Hepatocyte (in vitro differentiated cells): ENCODE results near the gene LDLRAD4. TPM values are rescaled to one million over a fixed set of nuclear protein-coding genes. Genes with fewer than 3 reads are reported as not detected.

Experiments
- DNase-seq: peaks from one replicate; pipeline ENCODE4 v3.0.0-alpha.2; 2016; ENCODE audit warnings: low spot score
- H2AFZ ChIP-seq: fragments of 200-600 bp; sonication (generic); 2 replicates; pipeline ENCODE4 v1.6.0; 2016; ENCODE audit warnings: antibody characterized with exemption, mild to moderate bottlenecking
- H3K27ac ChIP-seq: fragments of 200-600 bp; sonication (generic); 2 replicates; pipeline ENCODE4 v1.5.1; 2016; ENCODE audit warnings: mild to moderate bottlenecking
- H3K27me3 ChIP-seq: fragments of 200-600 bp; sonication (generic); 2 replicates; pipeline ENCODE4 v1.6.1; 2016
- H3K36me3 ChIP-seq: fragments of 200-600 bp; sonication (generic); replicated peaks from 2 replicates; pipeline ENCODE4 v1.5.1; 2016; ENCODE audit warnings: low read depth; ENCODE audit not compliant: insufficient read depth
- H3K4me1 ChIP-seq: fragments of 200-600 bp; sonication (generic); 2 replicates; pipeline ENCODE4 v1.5.1; 2016; ENCODE audit warnings: mild to moderate bottlenecking, moderate library complexity; ENCODE audit not compliant: insufficient read depth
- H3K4me2 ChIP-seq: fragments of 200-600 bp; sonication (generic); 2 replicates; pipeline ENCODE4 v1.6.0; 2016
- H3K4me3 ChIP-seq: fragments of 200-600 bp; sonication (generic); 2 replicates; pipeline ENCODE4 v1.5.1; 2016; ENCODE audit warnings: mild to moderate bottlenecking
- H3K79me2 ChIP-seq: fragments of 200-600 bp; sonication (generic); 2 replicates; pipeline ENCODE4 v1.6.0; 2017; ENCODE audit warnings: mild to moderate bottlenecking
- H3K9me2 ChIP-seq: fragments of 200-600 bp; sonication (generic); replicated peaks from 2 replicates; pipeline ENCODE4 v1.6.0; 2017; ENCODE audit warnings: mild to moderate bottlenecking; ENCODE audit not compliant: insufficient read depth
- H3K9me3 ChIP-seq: fragments of 200-600 bp; sonication (generic); 2 replicates; pipeline ENCODE4 v1.5.1; 2016; ENCODE audit warnings: low read depth, mild to moderate bottlenecking
- H4K20me1 ChIP-seq: fragments of 200-600 bp; sonication (generic); 2 replicates; pipeline ENCODE4 v1.6.0; 2016; ENCODE audit warnings: mild to moderate bottlenecking; ENCODE audit not compliant: insufficient read depth, poor library complexity, severe bottlenecking
- CTCF ChIP-seq: fragments of 200-600 bp; sonication (generic); IDR thresholded peaks from 2 replicates; pipeline ENCODE4 v1.5.1; 2016; ENCODE audit warnings: antibody characterized with exemption, mild to moderate bottlenecking; ENCODE audit not compliant: poor library complexity
- EZH2 ChIP-seq: fragments of 200-600 bp; sonication (generic); IDR thresholded peaks from 2 replicates; pipeline ENCODE4 v1.6.1; 2016; ENCODE audit warnings: antibody characterized with exemption, mild to moderate bottlenecking, borderline replicate concordance
- EZH2phosphoT487 ChIP-seq: fragments of 200-600 bp; sonication (generic); IDR thresholded peaks from one replicate; pipeline ENCODE4 v1.6.1; 2018; ENCODE audit warnings: antibody characterized with exemption, mild to moderate bottlenecking, low read depth, moderate library complexity; ENCODE audit not compliant: unreplicated experiment, severe bottlenecking
- WGBS: methylation state at CpG from one replicate; pipeline ENCODE4 v1.1.6; 2016; ENCODE audit warnings: low lambda C conversion rate; ENCODE audit errors: missing lambda C conversion rate; 5-methylcytosine and 5-hydroxymethylcytosine counted together
- polyA plus RNA-seq: library from polyadenylated mRNA; unstranded; fragments of >200 nt; fragmentation: Nextera tagmentation; extraction: Ambion mirVana; gene quantifications from 2 replicates; pipeline ENCODE4 v1.2.1, GENCODE V29; 2016
- total RNA-seq: library from RNA; depleted of rRNA; stranded (reverse); fragments of >200 nt; gene quantifications from 2 replicates; pipeline ENCODE4 v1.2.3, GENCODE V29; 2014

LDLRAD4 gene
- total and polyA plus RNA-seq, 2 experiments from 2014 or later, result 15.1 to 29.0 TPM

GRCh38 chr18:13451213-13451540 is 232.6 kb downstream of the LDLRAD4 start:
- H2AFZ ChIP-seq, result no peak overlapping the region
- H3K4me3 ChIP-seq, result no peak overlapping the region
- no peaks in the 10 kb centered on the region for H3K9me2 ChIP-seq
- H4K20me1 ChIP-seq, result no peaks in the 10 kb centered on the region
- H3K9me3 ChIP-seq, result no peaks in the 10 kb centered on the region
- 100% methylated on average over 3 of the region's 3 CpGs for WGBS
- H3K27me3 ChIP-seq, result peaks cover 6% of the 10 kb centered on the region
- peaks cover 17% of the 10 kb centered on the region for H3K4me1 ChIP-seq
- no peak for DNase-seq
- no peak for TF ChIP-seq EZH2phosphoT487
- no peaks in the 10 kb centered on the region for H3K36me3 ChIP-seq
- no peaks in the 10 kb centered on the region for H3K79me2 ChIP-seq
- no peak overlapping the region for H3K4me2 ChIP-seq
- H3K27ac ChIP-seq, result no peak overlapping the region

- Histone ChIP-seq H3K4me1 (peaks cover 14% of the 10 kb centered on the region), H2AFZ (no peak overlapping the region), H3K4me3 (no peak overlapping the region), H3K9me2 (no peaks in the 10 kb centered on the region), H3K9me3 (no peaks in the 10 kb centered on the region), H3K4me2 (no peak overlapping the region), H4K20me1 (no peaks in the 10 kb centered on the region), H3K27ac (no peak overlapping the region), H3K79me2 (no peaks in the 10 kb centered on the region), H3K27me3 (peaks cover 6% of the 10 kb centered on the region), H3K36me3 (no peaks in the 10 kb centered on the region)
- 69% methylated on average over 14 of the region's 14 CpGs for WGBS
- TF ChIP-seq EZH2phosphoT487 (no peak), EZH2 (no peak), CTCF (no peak)
- DNase-seq, result no peak
These were observed 233.3 kb downstream of the LDLRAD4 start for GRCh38 chr18:13451661-13452387.

- no peak overlapping the region for H2AFZ ChIP-seq
- DNase-seq, result peak; percentile 72
These were observed 233.8 kb downstream of the LDLRAD4 start for GRCh38 chr18:13452388-13452811.

More at GRCh38 chr18:13452388-13452811, 233.8 kb downstream of the LDLRAD4 start:
- Histone ChIP-seq H3K4me1 (peaks cover 9% of the 10 kb centered on the region), H3K79me2 (no peaks in the 10 kb centered on the region), H3K36me3 (no peaks in the 10 kb centered on the region), H3K9me3 (no peaks in the 10 kb centered on the region), H3K4me3 (no peak overlapping the region), H3K27me3 (peaks cover 5% of the 10 kb centered on the region), H3K4me2 (no peak overlapping the region), H3K27ac (no peak overlapping the region), H4K20me1 (no peaks in the 10 kb centered on the region), H3K9me2 (no peaks in the 10 kb centered on the region)
- WGBS, result 40% methylated on average over 8 of the region's 8 CpGs
- no peak for TF ChIP-seq EZH2phosphoT487
- TF ChIP-seq EZH2, result no peak
- TF ChIP-seq CTCF, result no peak
